Fibroblast of pulmonary artery (primary cell): Measurements from ENCODE around the gene SRGAP2C.
"Not testable (repeated sequence)": the region's sequence is repeated elsewhere in the genome, so short reads cannot be mapped to it uniquely, and the experiment has no call there.

Source experiments
- DNase-seq: peaks from one replicate; pipeline ENCODE4 v3.0.0-alpha.2; 2010; ENCODE audit warnings: low read depth
- H3K4me3 ChIP-seq: replicated peaks from 2 replicates; pipeline ENCODE4 v1.5.1; 2011; ENCODE audit warnings: low read depth, mild to moderate bottlenecking, control low read depth, low read length, moderate library complexity

The SRGAP2C gene

GRCh38 chr1:121215699-121216417 is 31.1 kb downstream of the SRGAP2C start:
- DNase-seq, result not testable (repeated sequence)

GRCh38 chr1:121216676-121217075 is 31.9 kb downstream of the SRGAP2C start:
- DNase-seq, H3K4me3 ChIP-seq: not testable (repeated sequence)

More at GRCh38 chr1:121215699-121216417, 31.1 kb downstream of the SRGAP2C start:
- not testable (repeated sequence) for H3K4me3 ChIP-seq

- not testable (repeated sequence) for H3K4me3 ChIP-seq, DNase-seq
Observed at GRCh38 chr1:121221770-121222169, 37.0 kb downstream of the SRGAP2C start.

GRCh38 chr1:121224714-121225113 is 39.9 kb downstream of the SRGAP2C start:
- DNase-seq, H3K4me3 ChIP-seq: not testable (repeated sequence)

GRCh38 chr1:121226295-121226904 is 41.6 kb downstream of the SRGAP2C start:
- DNase-seq, H3K4me3 ChIP-seq: not testable (repeated sequence)

- not testable (repeated sequence) for DNase-seq, H3K4me3 ChIP-seq
Observed at GRCh38 chr1:121226925-121227324, 42.1 kb downstream of the SRGAP2C start.

- DNase-seq, H3K4me3 ChIP-seq: not testable (repeated sequence)
Observed at GRCh38 chr1:121227544-121228330, 43.0 kb downstream of the SRGAP2C start.

GRCh38 chr1:121230636-121231035 is 45.9 kb downstream of the SRGAP2C start:
- DNase-seq, H3K4me3 ChIP-seq: not testable (repeated sequence)

- DNase-seq, H3K4me3 ChIP-seq: not testable (repeated sequence)
Observed at GRCh38 chr1:121232445-121233125, 47.8 kb downstream of the SRGAP2C start.

- not testable (repeated sequence) for DNase-seq, H3K4me3 ChIP-seq
Observed at GRCh38 chr1:121234090-121234759, 49.5 kb downstream of the SRGAP2C start.

GRCh38 chr1:121238384-121238783 is 53.6 kb downstream of the SRGAP2C start:
- not testable (repeated sequence) for H3K4me3 ChIP-seq, DNase-seq

- H3K4me3 ChIP-seq, DNase-seq: not testable (repeated sequence)
Observed at GRCh38 chr1:121243913-121244312, 59.1 kb downstream of the SRGAP2C start.

GRCh38 chr1:121246399-121246798 is 61.6 kb downstream of the SRGAP2C start:
- not testable (repeated sequence) for H3K4me3 ChIP-seq, DNase-seq

- not testable (repeated sequence) for H3K4me3 ChIP-seq, DNase-seq
Observed at GRCh38 chr1:121252656-121253055, 67.9 kb downstream of the SRGAP2C start.

- not testable (repeated sequence) for H3K4me3 ChIP-seq, DNase-seq
Observed at GRCh38 chr1:121254618-121255017, 69.8 kb downstream of the SRGAP2C start.

- not testable (repeated sequence) for H3K4me3 ChIP-seq, DNase-seq
Observed at GRCh38 chr1:121257632-121258031, 72.9 kb downstream of the SRGAP2C start.

- not testable (repeated sequence) for DNase-seq, H3K4me3 ChIP-seq
Observed at GRCh38 chr1:121258134-121258533, 73.4 kb downstream of the SRGAP2C start.

GRCh38 chr1:121260205-121260604 is 75.4 kb downstream of the SRGAP2C start:
- H3K4me3 ChIP-seq, result not testable (repeated sequence)
- peak; percentile 0 for DNase-seq
